Upper lobe of left lung (tissue), 6 donors: ENCODE measurements around the gene SPTLC3. TPM values are rescaled to one million over a fixed set of nuclear protein-coding genes. Genes with fewer than 3 reads are reported as not detected.

ENCODE experiments used
- total RNA-seq, 6 donors: library from RNA; depleted of rRNA in 4 of 6; stranded (reverse); fragments of >200 nt in 4 of 6; gene quantifications; one replicate each; pipeline versions ENCODE4 v1.1.0 to v1.2.1, GENCODE V29; 2016 to 2021
- donor health status: DM: no; HTN: no; CAD: no; lungs with moderate emphysema.
- donor health status: DM: no; HTN: yes; CAD: no; lungs with severe emphysema.

Gene SPTLC3
- total RNA-seq, 6 donors from 2014 or later, result 9.0 to 21.7 (median 15.8) TPM

Other genes with a start within 250 kb of the SPTLC3 start
- 1 to 10 TPM in 5 of 6 donors, not detected in 1; 2.2 to 7.4 (median 2.3) TPM for gene ISM1, start 212.3 kb downstream of the SPTLC3 start, total RNA-seq